NOMO-1 treated with dmso at 0.1 percent for 144 hours (cell line): Measurements from ENCODE around the gene HARS1.
"Not testable (repeated sequence)": the region's sequence is repeated elsewhere in the genome, so short reads cannot be mapped to it uniquely, and the experiment has no call there.

ENCODE experiments used
- DNase-seq: peaks from one replicate; lab custom pipeline; 2025; ENCODE audit not compliant: unreplicated experiment; lab: John Stamatoyannopoulos, UW

The HARS1 gene

DNA sequence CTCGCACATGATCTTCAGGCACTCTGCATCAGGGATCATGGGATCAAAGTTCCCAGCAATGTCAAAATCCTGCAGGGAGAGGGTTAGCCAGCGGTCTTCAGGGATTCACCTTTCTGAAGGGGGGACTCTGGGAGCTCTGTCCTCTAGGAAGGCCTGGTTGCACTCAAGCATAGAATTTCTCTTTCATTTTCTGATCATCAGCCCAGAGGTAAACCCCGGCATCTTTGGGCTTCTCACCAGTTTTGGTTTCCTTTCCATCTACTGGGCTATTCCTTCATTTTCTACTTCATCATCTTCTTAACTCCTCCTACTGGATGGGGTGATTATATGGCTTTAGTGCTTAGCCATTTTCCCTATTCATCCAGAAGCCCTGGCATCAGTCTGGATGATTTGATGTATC is 13.2 kb downstream of the HARS1 start:
- DNase-seq = no peak

DNA sequence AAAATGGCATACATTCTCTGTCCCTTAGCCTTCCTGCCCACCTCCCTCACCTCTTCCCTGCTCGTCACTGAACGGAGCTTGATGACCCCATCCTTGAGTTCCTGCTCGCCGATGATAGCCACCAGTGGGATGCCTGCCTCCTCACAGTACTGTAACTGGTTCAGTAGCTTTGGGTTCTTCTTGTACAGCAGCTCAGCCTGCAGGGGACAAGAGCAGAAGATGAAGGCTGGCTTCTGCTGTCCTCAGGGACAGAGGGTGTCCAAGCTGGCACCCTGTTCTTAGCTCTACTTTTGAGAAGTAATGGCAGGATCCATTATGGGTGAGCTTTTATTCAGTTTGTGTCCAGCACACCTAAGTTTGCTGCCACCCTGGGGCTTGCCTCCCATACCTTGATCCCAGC is 16.5 kb downstream of the HARS1 start:
- DNase-seq = no peak

DNA sequence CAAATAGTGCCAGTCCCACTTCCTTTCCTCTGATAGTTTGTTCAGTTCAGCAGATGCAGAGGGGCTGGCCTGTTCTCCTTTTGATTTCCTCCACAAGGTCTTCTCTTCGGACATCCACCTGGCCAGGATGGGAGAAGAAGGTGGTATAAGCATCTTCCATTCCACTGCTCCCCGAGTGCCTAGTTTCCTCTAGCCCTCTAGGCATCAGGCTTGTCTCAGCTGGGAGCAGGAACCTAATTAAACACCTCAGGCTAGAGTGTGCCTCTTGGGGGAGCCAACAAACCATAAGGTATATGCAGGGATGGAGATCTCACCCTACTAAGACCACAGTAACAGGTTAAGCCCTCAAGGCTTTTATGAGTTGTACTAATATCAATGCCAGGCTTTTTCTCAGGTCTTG is 17.0 kb downstream of the HARS1 start:
- DNase-seq = no peak

DNA sequence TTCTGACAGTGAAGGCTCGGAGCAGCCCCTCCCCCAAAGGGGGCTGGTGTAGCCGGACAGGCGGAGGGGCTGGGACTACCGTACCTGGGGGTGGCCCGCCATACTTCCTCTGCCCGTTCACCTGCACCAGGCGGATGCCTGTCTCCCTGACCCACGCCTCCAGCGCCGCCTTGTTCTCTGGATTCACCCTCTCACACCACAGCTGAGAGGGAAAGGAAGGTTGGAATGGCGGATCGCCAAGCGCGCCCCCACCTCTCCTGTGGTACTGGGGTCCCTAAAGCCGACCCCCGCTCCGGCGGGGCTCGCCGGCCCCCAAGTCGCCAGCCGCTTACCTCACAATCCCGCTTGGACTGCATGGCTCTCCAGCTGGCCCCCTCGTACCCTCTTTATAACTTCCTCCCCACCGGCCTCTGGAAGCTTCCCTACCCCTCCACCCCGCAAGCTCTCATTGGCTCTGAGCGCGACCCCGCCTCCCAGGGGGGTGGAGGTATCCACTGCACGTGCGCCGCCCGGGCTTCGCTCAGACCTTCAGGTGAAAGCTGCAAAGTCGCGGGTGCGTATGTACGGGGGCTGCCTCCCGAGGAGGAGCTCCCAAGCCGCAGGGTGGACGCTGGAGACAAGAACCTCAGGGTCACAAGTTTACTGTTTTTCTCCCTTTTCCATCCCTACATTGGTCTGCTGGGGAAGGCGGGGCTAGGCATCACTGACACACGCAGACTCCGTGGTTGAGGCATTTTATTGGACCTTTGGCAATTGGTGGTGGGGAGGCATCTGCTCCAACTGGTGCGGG is 17.8 kb downstream of the HARS1 start, which contains the start of gene DND1:
TSS of gene DND1 (minus strand) at position 390 of the 790 bp plus-strand sequence. CDS start at position 356, 34 bp downstream.
- no peak for DNase-seq

DNA sequence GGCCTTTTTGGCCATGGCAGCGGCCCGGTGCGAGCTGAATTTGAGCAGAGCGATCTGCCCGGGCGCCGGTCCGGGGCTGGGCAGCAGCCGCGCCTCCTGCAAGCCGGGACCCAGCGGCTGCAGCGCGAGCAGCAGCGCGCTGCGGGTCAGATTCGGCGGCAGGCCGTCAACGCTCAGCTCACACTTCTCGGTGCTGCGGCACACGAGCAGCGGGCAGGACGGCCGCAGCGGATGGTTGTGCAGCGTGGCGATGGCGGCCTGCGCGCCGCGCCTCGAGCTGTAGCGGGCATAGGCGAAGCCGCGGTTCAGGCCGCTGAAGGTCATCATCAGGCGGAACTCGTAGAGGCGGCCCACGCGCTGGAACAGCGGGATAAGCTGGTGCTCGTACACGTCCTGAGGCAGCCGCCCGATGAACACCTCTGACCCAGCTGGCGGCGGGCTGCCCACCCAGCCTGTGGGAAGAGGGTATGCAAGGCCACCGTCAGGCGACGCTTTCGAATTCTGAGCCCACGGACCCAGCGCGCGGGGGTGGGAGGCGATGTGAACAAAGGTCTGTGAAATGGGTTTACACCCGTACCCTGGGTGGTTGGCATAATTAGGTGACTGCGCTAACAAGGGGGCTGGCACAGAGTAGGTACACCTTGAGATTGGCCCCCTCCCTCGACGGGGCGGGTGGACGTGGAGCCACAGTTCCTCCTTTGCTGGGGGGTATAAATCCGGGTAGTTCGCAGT is 18.5 kb downstream of the HARS1 start:
- no peak for DNase-seq

DNA sequence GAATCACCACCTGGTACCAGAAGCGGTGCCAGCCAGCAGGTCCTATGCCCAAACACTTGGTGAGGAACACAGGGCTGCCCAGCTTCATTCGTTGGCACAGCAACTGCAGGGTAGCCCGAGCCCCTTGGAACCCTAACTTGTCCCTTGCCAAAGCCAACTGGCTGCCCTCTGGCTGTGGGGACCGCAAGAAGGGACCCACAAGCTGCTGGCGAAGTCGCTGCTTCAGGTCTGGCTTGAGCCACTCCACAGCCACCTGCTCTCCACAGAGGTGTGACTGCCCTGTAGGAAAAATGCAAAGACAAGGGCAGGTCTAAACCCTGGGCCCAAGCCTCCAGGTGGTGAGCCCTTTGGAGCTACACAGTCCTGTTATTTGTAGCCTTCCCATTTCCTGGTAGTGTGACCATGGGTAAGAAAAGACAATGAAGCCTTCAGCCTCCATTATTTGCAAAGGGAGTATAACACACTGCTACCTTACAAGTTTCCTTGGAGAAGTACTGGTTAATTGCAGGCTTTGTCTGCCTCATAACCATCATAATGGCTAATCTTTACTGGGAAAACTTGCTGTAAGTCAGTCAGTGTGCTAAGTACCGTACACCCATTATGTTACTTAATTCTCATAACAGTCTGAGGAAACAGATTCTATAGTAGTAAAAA is 19.6 kb downstream of the HARS1 start:
- no peak for DNase-seq

DNA sequence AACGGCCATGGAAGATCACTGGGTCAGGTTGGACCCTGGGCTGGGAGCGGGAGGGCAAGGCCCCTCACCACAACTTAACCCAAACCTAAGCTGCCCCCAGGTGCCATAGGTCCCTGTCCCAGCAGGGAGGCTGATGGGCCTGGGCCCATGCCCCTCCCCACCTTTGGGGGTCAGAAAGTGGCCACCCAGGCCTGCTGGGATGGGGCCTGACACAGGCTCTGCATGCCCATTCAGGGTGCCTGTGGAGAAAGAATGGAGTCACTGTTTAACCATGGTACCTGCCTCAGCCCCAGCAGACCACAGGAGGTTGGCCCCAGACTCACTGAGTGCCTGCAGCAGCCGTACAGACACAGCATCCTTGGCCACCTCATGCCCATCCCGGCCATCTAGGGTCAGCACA is 20.1 kb downstream of the HARS1 start:
- not testable (repeated sequence) for DNase-seq

DNA sequence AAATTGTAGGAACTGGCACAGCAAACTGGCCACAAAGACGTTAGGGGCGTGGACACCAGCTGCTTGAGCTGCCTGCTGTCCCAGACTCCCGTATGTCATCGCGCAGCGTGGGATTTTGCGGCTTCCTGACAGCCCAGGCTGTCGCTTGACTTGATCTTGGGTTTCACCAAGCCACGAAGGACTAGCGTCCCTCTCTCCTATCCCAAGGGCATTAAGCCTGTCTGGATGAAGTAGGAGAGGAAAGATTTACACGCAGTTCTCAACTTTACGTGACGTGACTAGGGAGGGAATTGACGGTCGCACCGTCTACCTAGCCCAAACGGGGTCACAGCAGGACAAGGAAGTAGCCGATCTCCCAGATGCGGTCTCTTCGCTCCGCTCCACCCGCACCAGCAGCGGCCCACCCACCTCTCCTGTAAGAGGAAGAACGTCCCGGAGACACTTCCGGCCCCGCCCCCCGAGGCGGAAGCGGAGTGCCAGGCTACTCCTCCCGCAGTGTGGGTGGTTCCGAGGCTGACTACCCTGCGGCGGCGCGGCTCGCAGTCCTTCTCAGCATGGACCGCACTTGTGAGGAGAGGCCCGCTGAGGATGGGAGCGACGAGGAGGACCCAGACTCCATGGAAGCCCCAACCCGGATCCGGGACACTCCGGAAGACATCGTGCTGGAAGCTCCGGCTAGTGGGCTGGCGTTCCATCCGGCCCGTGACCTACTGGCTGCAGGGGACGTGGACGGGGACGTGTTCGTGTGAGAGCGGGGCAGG is 26.6 kb downstream of the HARS1 start, which contains the start of gene WDR55:
TSS of gene WDR55 (plus strand) at position 546 of the 761 bp plus-strand sequence. CDS start at position 555, 9 bp downstream.
- DNase-seq = peak; percentile 96

DNA sequence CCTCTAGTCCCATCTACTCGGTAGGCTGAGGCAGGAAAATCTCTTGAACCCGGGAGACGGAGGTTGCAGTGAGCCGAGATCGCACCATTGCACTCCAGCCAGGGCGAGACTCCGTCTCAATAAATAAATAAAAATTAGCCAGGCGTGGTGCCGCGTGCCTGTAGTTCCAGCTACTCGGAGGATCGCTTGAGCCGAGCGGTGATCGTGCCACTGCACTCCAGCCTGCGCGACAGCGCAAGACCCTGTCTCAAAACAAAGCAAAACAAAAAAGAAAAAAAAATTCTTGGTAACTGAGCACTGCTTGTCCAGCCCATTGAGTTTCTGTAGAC is 27.2 kb downstream of the HARS1 start:
- no peak for DNase-seq

DNA sequence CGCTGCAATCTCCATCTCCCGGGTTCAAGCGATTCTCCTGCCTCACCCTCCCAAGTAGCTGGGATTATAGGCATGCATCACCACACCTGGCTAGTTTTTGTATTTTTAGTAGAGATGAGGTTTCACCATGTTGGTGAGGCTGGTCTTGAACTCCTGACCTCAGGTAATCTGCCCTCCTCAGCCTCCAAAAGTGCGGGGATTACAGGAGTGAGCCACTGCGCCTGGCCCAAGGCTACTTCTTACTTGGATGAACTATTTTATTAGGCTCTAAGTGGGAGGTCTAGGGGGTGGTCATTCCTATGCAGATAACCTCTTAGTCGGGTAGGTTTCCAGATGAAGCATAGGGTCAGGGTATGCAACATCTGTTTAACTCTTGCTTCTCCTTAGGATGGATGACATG is 30.8 kb downstream of the HARS1 start:
- not testable (repeated sequence) for DNase-seq

DNA sequence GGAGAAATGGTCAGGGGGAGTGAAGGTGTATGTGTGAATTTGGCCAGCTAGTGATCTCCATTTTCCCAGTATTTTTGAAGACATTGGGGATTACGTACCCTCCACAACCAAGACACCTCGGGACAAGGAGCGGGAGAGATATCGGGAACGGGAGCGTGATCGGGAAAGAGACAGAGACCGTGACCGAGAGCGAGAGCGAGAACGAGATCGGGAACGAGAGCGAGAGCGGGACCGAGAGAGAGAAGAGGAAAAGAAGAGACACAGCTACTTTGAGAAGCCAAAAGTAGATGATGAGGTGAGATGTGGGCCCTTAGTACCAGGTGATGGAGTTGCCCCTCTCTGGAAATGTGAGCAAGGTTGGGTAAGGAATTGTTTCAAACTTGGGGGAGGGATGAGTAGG is 32.3 kb downstream of the HARS1 start:
- DNase-seq = no peak

DNA sequence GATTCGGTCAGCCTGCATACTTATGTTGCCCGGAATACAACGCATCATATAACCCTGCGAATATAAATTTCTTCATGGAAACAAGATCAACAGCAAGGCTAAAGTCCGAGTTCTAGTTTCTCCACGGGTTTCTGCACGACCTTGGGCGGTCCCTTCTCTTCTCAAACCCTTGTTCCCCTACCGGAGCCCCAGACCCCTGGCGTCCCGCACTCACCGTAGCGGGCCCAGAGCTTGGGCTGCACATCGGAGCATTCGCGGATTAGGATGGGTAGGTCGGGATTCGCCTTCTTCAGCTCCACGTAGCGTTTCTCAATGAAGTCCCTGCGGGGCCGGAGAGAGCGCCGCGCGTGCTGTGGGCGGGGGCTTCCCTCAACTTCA is 44.1 kb downstream of the HARS1 start:
- DNase-seq = no peak

DNA sequence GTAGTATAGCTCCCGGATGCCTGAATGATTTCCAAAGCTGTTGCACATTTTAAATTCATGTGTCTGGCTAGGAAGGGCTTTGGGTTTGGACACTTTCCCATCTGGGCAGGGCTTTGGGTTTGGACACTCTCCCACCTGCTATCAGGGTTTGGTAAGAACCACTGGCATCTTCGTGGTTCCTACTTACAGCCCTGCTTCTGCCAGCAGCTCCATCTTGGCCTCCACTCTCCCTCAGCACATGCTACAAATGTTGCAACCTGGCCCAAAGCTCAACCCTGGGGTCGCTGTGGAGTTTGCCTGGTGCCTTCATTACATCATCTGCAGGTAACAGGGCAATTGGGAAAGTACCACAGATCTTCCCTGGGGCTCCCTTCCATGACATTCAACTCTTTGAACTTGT is 48.5 kb downstream of the HARS1 start:
- no peak for DNase-seq

DNA sequence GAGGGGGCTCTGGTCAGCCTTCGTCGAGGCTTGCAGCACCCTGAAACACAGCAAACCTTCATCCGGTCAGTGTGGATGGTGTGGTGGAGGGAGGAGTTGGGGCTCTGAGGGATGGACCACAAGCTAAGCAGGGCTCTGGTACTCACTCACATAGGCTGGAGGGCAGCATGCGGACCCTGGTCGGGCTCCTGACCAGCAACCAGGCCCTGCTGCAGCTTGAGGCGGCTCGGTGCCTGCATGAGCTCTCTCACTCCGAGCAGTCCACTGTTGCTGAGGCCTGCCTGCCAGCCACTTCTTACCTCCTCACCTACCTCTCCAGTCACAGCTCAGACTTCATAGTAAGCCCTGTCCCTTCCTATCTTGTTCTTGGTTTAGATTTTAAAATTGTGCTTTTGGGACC is 49.5 kb downstream of the HARS1 start:
- DNase-seq = no peak

DNA sequence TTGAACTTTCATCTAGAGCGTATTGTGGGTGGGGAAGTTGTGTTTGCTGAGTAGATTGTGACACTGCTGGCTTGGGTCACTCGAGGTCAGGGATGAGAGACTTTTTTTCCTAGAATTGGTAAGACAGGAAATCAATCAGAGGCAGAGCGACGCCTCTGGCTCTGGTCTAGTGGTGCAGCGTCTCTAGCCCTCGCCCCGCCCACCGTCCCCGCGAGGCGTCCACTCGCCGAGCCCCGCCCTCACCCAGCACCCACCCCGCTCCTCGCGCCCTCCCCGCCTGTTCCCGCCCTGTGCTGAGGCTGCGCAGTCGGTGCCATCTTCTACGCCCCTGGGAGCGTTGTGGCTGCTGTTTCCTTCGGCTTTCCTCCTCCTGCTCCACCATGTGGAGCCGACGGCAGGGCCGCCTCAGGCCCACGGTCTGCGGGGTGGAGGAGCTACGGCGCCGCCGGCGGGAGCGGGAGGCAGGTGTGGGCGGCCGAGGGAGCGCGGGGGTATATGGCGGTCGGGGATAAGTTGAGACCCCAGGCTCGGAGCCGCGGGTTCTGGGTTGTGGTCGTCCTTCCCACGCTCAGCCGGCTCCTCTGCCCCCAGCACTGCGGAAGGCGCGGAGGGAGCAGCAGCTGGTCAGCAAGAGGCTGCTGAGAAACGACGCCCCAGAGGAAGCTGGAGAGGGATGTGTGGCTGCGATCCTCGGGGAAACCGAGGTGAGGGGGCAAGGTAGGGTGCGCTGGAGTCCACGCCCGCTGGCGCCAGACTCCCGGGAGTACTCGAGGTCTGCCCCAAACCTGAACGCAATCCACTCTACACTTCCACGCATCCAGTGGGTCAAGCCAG is 51.8 kb downstream of the HARS1 start, which contains the start of gene TMCO6:
TSS of gene TMCO6 (plus strand) at position 304 of the 834 bp plus-strand sequence. CDS start at position 381, 77 bp downstream.
- DNase-seq = peak; percentile 96

DNA sequence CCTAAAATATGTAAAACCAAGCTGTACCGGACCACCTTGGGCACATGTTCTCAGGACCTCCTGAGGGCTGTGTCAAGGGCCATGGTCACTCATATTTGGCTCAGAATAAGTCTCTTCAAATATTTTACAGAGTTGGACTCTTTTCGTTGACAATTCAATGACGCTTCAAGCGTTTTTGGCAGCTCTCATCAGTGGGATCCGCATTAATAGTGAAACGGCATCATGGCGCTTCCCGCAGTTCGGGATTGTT is 52.3 kb downstream of the HARS1 start:
- DNase-seq = not testable (repeated sequence)

DNA sequence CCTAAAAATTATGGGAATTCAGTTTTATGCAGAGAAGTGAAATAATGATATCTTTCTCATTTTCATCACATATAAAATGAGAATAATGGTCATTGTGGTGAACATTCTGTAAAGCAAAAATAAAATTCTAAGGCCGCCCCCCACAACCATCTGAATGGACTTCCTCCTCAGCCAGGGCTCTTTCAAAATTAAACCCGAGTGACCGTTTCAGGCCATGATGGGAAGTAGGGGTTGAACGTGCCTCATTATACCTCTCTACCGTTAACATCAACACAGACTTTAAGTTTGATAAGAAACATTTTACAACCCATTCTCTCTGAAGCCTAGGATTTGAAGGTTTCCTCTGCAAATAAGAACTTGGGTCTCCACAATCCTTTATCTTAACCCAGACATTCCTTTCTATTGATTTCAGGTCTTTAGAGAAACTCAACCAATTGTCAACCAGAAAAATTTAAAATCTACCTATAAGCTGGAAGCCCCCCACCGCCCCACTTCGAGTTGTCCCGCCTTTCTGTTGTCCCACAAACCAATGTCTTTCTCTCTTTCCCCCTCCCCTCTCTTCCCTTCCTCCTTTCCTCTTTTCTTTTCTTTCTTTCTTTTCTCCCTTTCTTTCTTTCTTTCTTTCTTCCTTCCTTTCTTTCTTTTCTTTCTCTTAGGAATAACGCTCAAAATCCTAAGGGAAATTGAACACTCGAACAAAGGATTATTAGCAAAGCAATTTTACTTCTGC is 53.6 kb downstream of the HARS1 start:
- no peak for DNase-seq

DNA sequence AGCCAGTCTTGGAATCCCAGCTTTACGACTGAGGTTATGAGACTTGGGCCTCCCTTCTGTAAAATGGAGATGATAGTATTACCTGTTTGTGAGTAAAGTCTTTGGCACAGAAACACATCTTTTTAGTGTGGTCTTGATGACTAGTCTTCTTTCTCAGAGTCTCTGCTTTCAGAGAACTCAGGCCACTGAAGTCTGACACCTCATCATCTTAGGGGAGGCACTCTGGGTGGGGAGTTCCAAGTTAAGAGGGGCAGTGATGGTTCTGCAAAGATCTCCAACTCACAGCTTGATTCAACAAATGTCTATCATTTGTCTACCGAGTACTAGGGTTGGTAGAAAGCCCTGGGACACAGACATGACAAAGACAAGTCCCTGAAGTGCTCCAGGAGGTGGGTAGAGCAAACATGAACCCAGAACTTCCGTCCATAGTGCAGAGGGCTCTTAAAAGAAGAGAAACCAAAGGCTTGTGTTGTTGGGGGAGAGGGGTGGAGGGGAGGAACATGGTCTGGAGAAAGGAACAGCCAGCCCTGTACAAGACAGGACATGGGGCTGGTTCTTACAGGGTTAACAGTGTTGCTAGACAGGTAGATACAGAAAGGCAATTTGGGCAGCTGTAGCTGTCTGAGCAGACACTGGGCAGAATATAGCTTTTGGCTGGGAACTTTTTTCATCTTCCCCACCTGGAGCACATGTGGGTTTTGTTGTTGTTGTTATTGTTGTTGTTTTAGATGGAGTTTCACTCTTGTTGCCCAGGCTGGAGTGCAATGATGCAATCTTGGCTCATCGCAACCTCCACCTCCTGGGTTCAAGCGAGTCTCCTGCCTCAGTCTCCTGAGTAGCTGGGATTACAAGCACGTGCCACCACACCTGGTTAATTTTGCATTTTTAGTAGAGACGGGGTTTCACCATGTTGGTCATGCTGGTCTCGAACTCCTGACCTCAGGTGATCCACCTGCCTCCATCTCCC is 55.6 kb downstream of the HARS1 start:
- DNase-seq = no peak

DNA sequence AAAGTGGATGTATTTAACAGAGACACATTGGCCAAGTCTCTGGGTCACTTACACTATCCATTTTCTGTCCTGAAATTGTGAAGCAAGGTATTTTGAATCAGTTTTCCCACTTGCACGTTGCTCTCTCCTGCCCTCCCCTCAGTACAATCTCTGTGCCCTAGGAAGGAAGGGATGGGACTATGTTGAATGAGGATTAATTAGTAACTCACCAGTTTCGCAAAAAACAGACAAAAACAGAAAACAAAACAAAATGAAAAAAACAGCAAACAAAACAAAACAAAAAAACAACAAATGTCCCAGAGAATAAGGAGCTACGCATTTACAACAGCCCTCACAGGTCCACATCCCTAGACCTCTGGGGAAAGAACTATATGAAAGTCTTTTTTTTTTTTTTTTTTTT is 57.1 kb downstream of the HARS1 start:
- DNase-seq = no peak
